ENCODE measurements around the gene MAPKAPK3.
"Not testable (repeated sequence)": the region's sequence is repeated elsewhere in the genome, so short reads cannot be mapped to it uniquely, and the experiment has no call there.

Gene MAPKAPK3

GRCh38 chr3:50687127-50687751 is 70.3 kb downstream of the MAPKAPK3 start:
- TF ChIP-seq GLIS3 (CRISPR knock-in tag; IDR thresholded peaks at IDR 0.05) (no peak), ARNTL (CRISPR knock-in tag; IDR thresholded peaks at IDR 0.05; ENCODE audit: borderline replicate concordance, low read depth) (no peak), ZNF70 (CRISPR knock-in tag; IDR thresholded peaks at IDR 0.05) (no peak), OSR1 (CRISPR knock-in tag; IDR thresholded peaks at IDR 0.05) (no peak), ZFP30 (CRISPR knock-in tag; IDR thresholded peaks at IDR 0.05) (no peak), TOX (CRISPR knock-in tag; IDR thresholded peaks at IDR 0.05; ENCODE audit: borderline replicate concordance) (no peak), PPARA (CRISPR knock-in tag; IDR thresholded peaks at IDR 0.05; ENCODE audit: borderline replicate concordance) (no peak), CREB5 (CRISPR knock-in tag; IDR thresholded peaks at IDR 0.05; ENCODE audit: low read depth) (no peak), POU6F1 (CRISPR knock-in tag; IDR thresholded peaks at IDR 0.05; ENCODE audit: borderline replicate concordance, low read depth) (no peak), ESRRG (CRISPR knock-in tag; IDR thresholded peaks at IDR 0.05) (no peak)
- no peak for ATAC-seq

GRCh38 chr3:50687916-50688315 is 71.0 kb downstream of the MAPKAPK3 start:
- TF ChIP-seq RARB (CRISPR knock-in tag; IDR thresholded peaks at IDR 0.05) (no peak), ZNF8 (CRISPR knock-in tag; IDR thresholded peaks at IDR 0.05) (no peak)
- no peak for ATAC-seq

- not testable (repeated sequence) for ATAC-seq
These were observed 71.7 kb downstream of the MAPKAPK3 start for GRCh38 chr3:50688602-50689001.

GRCh38 chr3:50689558-50689957 is 72.6 kb downstream of the MAPKAPK3 start:
- TF ChIP-seq TCF4 (CRISPR knock-in tag; IDR thresholded peaks at IDR 0.05; ENCODE audit: borderline replicate concordance) = no peak
- no peak for TF ChIP-seq BACH2 (CRISPR knock-in tag; IDR thresholded peaks at IDR 0.05; ENCODE audit: borderline replicate concordance)
- no peak for TF ChIP-seq ZNF8 (CRISPR knock-in tag; IDR thresholded peaks at IDR 0.05)
- TF ChIP-seq SNAI2 (CRISPR knock-in tag; IDR thresholded peaks at IDR 0.05) = no peak
- no peak for TF ChIP-seq PATZ1 (CRISPR knock-in tag; IDR thresholded peaks at IDR 0.05; ENCODE audit: borderline replicate concordance)
- no peak for TF ChIP-seq OSR1 (CRISPR knock-in tag; IDR thresholded peaks at IDR 0.05)
- no peak for TF ChIP-seq ZFP3 (CRISPR knock-in tag; IDR thresholded peaks at IDR 0.05)
- no peak for TF ChIP-seq ARNTL (CRISPR knock-in tag; IDR thresholded peaks at IDR 0.05; ENCODE audit: borderline replicate concordance, low read depth)
- TF ChIP-seq CSDC2 (CRISPR knock-in tag; IDR thresholded peaks at IDR 0.05) = no peak
- no peak for TF ChIP-seq CSRNP3 (CRISPR knock-in tag; IDR thresholded peaks at IDR 0.05)
- TF ChIP-seq ZFP30 (CRISPR knock-in tag; IDR thresholded peaks at IDR 0.05) = no peak
- TF ChIP-seq RARB (CRISPR knock-in tag; IDR thresholded peaks at IDR 0.05) = no peak
- no peak for TF ChIP-seq TOX (CRISPR knock-in tag; IDR thresholded peaks at IDR 0.05; ENCODE audit: borderline replicate concordance)
- no peak for TF ChIP-seq POU6F1 (CRISPR knock-in tag; IDR thresholded peaks at IDR 0.05; ENCODE audit: borderline replicate concordance, low read depth)
- TF ChIP-seq ISL1 (CRISPR knock-in tag; IDR thresholded peaks at IDR 0.05) = no peak
- no peak for TF ChIP-seq TSHZ2 (CRISPR knock-in tag; IDR thresholded peaks at IDR 0.05)
- no peak for TF ChIP-seq ZNF565 (CRISPR knock-in tag; conservative IDR thresholded peaks at IDR 0.05; ENCODE audit: low read depth)
- TF ChIP-seq GLIS3 (CRISPR knock-in tag; IDR thresholded peaks at IDR 0.05) = no peak
- ATAC-seq = no peak
